ENCODE measurements around the gene TRMU. TPM values are rescaled to one million over a fixed set of nuclear protein-coding genes. Genes with fewer than 3 reads are reported as not detected.

The TRMU gene
- total and polyA plus RNA-seq, 10 donors = 23.7 to 59.6 (median 43.3) TPM

GRCh38 chr22:46390105-46390651 lies 54.7 kb downstream of the TRMU start:
- Histone ChIP-seq H3K27ac (no peak overlapping the region), H3K9me3 (no peaks in the 10 kb centered on the region), H3K4me1 (no peaks in the 10 kb centered on the region), H3K27me3 (replicated peaks in 1 of 7) (no peaks in the 10 kb centered on the region), H3K36me3 (peaks cover 0 to 6% (median 0%) of the 10 kb centered on the region in 6 donors), H3K4me3 (no peak overlapping the region)
- intact Hi-C loops (cut with DNase I; ENCODE audit: low total_unique reads) = no loop called here
- WGBS, 5 donors = 73 to 91% (median 82%) methylated on average over 20 of the region's 20 CpGs
- no peak for DNase-seq
- TF ChIP-seq POLR2A (IDR thresholded peaks at IDR 0.05) (no peak), POLR2AphosphoS5 (IDR thresholded peaks at IDR 0.05) (no peak), CTCF (IDR thresholded peaks at IDR 0.05 in 8 of 11, conservative IDR thresholded peaks at IDR 0.05 in 3 of 11) (no peak)

- intact Hi-C loops (cut with DNase I; ENCODE audit: low total_unique reads) = no loop called here
- Histone ChIP-seq H3K4me1 (no peaks in the 10 kb centered on the region), H3K4me3 (no peak overlapping the region), H3K27me3 (replicated peaks in 1 of 7) (no peaks in the 10 kb centered on the region), H3K9me3 (no peaks in the 10 kb centered on the region), H3K27ac (no peak overlapping the region), H3K36me3 (peaks cover 0 to 6% (median 0%) of the 10 kb centered on the region in 6 donors)
- DNase-seq = no peak
- WGBS, 5 donors = 74 to 88% (median 78%) methylated on average over 32 of the region's 32 CpGs
- no peak for TF ChIP-seq POLR2A (IDR thresholded peaks at IDR 0.05)
- TF ChIP-seq CTCF (IDR thresholded peaks at IDR 0.05 in 8 of 11, conservative IDR thresholded peaks at IDR 0.05 in 3 of 11) = no peak
- no peak for TF ChIP-seq POLR2AphosphoS5 (IDR thresholded peaks at IDR 0.05)
Measured at GRCh38 chr22:46390652-46391301, 55.3 kb downstream of the TRMU start.

- TF ChIP-seq CTCF (IDR thresholded peaks at IDR 0.05 in 8 of 11, conservative IDR thresholded peaks at IDR 0.05 in 3 of 11) (no peak), POLR2A (IDR thresholded peaks at IDR 0.05) (no peak), POLR2AphosphoS5 (IDR thresholded peaks at IDR 0.05) (no peak)
- intact Hi-C loops (cut with DNase I; ENCODE audit: low total_unique reads) = no loop called here
- no peaks in the 10 kb centered on the region for H3K27me3 ChIP-seq (replicated peaks in 1 of 7)
- DNase-seq = no peak
- WGBS, 5 donors = 91 to 96% (median 92%) methylated on average over 12 to 36 of the region's 36 CpGs
- no peak overlapping the region for H3K4me3 ChIP-seq
- H3K9me3 ChIP-seq = no peaks in the 10 kb centered on the region
- no peaks in the 10 kb centered on the region for H3K4me1 ChIP-seq
- no peak overlapping the region for H3K27ac ChIP-seq
- H3K36me3 ChIP-seq = peaks cover 0 to 6% (median 0%) of the 10 kb centered on the region in 6 donors
Measured at GRCh38 chr22:46391486-46392136, 56.1 kb downstream of the TRMU start.
